ENCODE measurements around the gene HAUS2. TPM values are rescaled to one million over a fixed set of nuclear protein-coding genes. Genes with fewer than 3 reads are reported as not detected.
"Not testable (repeated sequence)": the region's sequence is repeated elsewhere in the genome, so short reads cannot be mapped to it uniquely, and the experiment has no call there.

Gene HAUS2
- polyA plus RNA-seq, 2 donors, result 6.7 to 8.1 TPM

DNA sequence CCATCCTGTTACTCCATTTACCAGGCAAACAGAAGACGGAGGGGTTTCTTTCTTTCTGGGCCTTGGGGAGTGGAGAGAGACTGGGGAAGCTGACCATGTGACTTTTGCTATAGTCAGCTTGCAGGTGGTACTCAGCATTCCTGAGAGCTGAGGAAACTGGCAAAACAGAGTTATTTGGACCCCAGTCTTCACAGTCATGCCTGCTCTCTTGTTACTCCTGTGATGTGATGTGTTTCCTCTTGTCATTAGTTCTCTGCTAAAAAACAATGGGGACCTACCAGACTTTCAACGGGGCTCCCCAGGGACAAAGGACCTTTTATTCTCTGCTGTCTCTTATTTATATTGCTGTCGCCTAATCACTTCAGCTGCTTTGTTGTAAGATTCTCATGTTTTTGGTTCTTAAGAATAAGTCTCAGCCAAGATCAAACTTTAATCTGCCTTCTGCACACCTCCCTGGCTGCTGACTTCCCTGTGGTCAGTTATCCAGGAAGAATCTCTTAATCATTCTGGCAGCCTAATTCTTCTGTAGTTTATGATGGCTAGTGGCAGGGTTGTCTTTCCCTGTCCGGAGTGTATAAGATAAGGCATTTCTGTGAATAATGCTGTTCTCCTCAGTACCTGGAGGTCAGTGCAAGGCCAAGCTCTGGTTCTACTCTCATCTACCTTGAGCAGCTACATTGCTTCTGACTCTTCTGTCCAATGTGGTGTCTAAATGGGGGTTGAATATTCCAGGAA lies 35.6 kb downstream of the HAUS2 start:
- peak overlapping the region in 1 of 2 donors; percentile 36 for H3K27ac ChIP-seq (ENCODE audit: low read depth in 2 of 2, low read length in 1 of 2)
- no peaks in the 10 kb centered on the region for H3K27me3 ChIP-seq (ENCODE audit: control insufficient read depth in 1 of 2, insufficient read depth in 2 of 2, low read length in 2 of 2)
- peaks cover 0 to 2% of the 10 kb centered on the region in 2 donors for H3K36me3 ChIP-seq (ENCODE audit: control insufficient read depth in 2 of 2, insufficient read depth in 2 of 2, low read length in 1 of 2)
- peaks cover 0 to 3% of the 10 kb centered on the region in 2 donors for H3K4me1 ChIP-seq (ENCODE audit: control insufficient read depth in 2 of 2, insufficient read depth in 2 of 2, low read length in 1 of 2)
- H3K9me3 ChIP-seq (ENCODE audit: control insufficient read depth in 2 of 2, insufficient read depth in 1 of 2, low read depth in 1 of 2, low read length in 1 of 2), result no peaks in the 10 kb centered on the region
- 41 to 59% methylated on average over 4 of the region's 4 CpGs for WGBS, 2 donors
- H3K4me3 ChIP-seq (ENCODE audit: low read depth in 1 of 2, low read length in 2 of 2), result peak overlapping the region in 1 of 2 donors; percentile 23

- H3K4me1 ChIP-seq (ENCODE audit: control insufficient read depth in 2 of 2, insufficient read depth in 2 of 2, low read length in 1 of 2), result no peaks in the 10 kb centered on the region
- no peak overlapping the region for H3K4me3 ChIP-seq (ENCODE audit: low read depth in 1 of 2, low read length in 2 of 2)
- H3K9me3 ChIP-seq (ENCODE audit: control insufficient read depth in 2 of 2, insufficient read depth in 1 of 2, low read depth in 1 of 2, low read length in 1 of 2), result no peaks in the 10 kb centered on the region
- peaks cover 0 to 5% of the 10 kb centered on the region in 2 donors for H3K36me3 ChIP-seq (ENCODE audit: control insufficient read depth in 2 of 2, insufficient read depth in 2 of 2, low read length in 1 of 2)
- WGBS, 2 donors, result 92% methylated on average over 5 of the region's 5 CpGs
- H3K27me3 ChIP-seq (ENCODE audit: control insufficient read depth in 1 of 2, insufficient read depth in 2 of 2, low read length in 2 of 2), result no peaks in the 10 kb centered on the region
- peak overlapping the region in 1 of 2 donors; percentile 16 for H3K27ac ChIP-seq (ENCODE audit: low read depth in 2 of 2, low read length in 1 of 2)
These were observed 42.1 kb downstream of the HAUS2 start for GRCh38 chr15:42590619-42591237.

GRCh38 chr15:42591238-42591934 lies 42.7 kb downstream of the HAUS2 start:
- 82 to 87% methylated on average over 10 of the region's 10 CpGs for WGBS, 2 donors
- Histone ChIP-seq H3K4me1 (ENCODE audit: control insufficient read depth in 2 of 2, insufficient read depth in 2 of 2, low read length in 1 of 2) (no peaks in the 10 kb centered on the region), H3K4me3 (ENCODE audit: low read depth in 1 of 2, low read length in 2 of 2) (no peak overlapping the region), H3K36me3 (ENCODE audit: control insufficient read depth in 2 of 2, insufficient read depth in 2 of 2, low read length in 1 of 2) (peaks cover 0 to 2% of the 10 kb centered on the region in 2 donors), H3K9me3 (ENCODE audit: control insufficient read depth in 2 of 2, insufficient read depth in 1 of 2, low read depth in 1 of 2, low read length in 1 of 2) (no peaks in the 10 kb centered on the region), H3K27ac (ENCODE audit: low read depth in 2 of 2, low read length in 1 of 2) (peak overlapping the region in 1 of 2 donors; percentile 7), H3K27me3 (ENCODE audit: control insufficient read depth in 1 of 2, insufficient read depth in 2 of 2, low read length in 2 of 2) (no peaks in the 10 kb centered on the region)

- H3K4me3 ChIP-seq (ENCODE audit: low read depth in 1 of 2, low read length in 2 of 2), result no peak overlapping the region
- peak overlapping the region; percentile 30 to 52 for H3K27ac ChIP-seq (ENCODE audit: low read depth in 2 of 2, low read length in 1 of 2)
These were observed 44.1 kb downstream of the HAUS2 start for GRCh38 chr15:42592716-42593115.

DNA sequence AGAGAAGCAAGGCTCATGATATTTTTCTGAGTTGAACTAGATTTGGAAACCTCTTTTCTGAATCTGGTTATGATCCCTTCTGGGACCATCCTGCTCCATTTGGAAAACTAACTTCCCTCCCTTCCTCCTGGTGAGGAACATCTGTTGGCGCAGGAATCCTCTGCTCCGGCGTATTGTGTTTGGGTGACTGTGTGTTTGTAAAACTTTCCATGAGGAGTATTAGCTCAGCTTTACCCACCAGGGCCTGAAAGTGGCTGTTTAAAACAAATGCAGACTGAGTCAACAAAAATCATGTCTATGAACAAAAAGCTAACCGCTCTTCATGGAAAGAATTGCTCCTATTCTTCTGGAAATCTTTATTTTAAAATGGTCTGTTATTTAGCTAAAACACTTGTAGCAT lies 44.5 kb downstream of the HAUS2 start:
- peaks cover 0 to 2% of the 10 kb centered on the region in 2 donors for H3K36me3 ChIP-seq (ENCODE audit: control insufficient read depth in 2 of 2, insufficient read depth in 2 of 2, low read length in 1 of 2)
- H3K4me1 ChIP-seq (ENCODE audit: control insufficient read depth in 2 of 2, insufficient read depth in 2 of 2, low read length in 1 of 2), result no peaks in the 10 kb centered on the region
- H3K4me3 ChIP-seq (ENCODE audit: low read depth in 1 of 2, low read length in 2 of 2), result no peak overlapping the region
- no peaks in the 10 kb centered on the region for H3K27me3 ChIP-seq (ENCODE audit: control insufficient read depth in 1 of 2, insufficient read depth in 2 of 2, low read length in 2 of 2)
- 64 to 72% methylated on average over 4 of the region's 4 CpGs for WGBS, 2 donors
- H3K9me3 ChIP-seq (ENCODE audit: control insufficient read depth in 2 of 2, insufficient read depth in 1 of 2, low read depth in 1 of 2, low read length in 1 of 2), result no peaks in the 10 kb centered on the region
- H3K27ac ChIP-seq (ENCODE audit: low read depth in 2 of 2, low read length in 1 of 2), result peak overlapping the region; percentile 30 to 52

More at GRCh38 chr15:42592716-42593115, 44.1 kb downstream of the HAUS2 start:
- WGBS, 2 donors, result 75 to 82% methylated on average over 3 of the region's 3 CpGs
- Histone ChIP-seq H3K9me3 (ENCODE audit: control insufficient read depth in 2 of 2, insufficient read depth in 1 of 2, low read depth in 1 of 2, low read length in 1 of 2) (no peaks in the 10 kb centered on the region), H3K36me3 (ENCODE audit: control insufficient read depth in 2 of 2, insufficient read depth in 2 of 2, low read length in 1 of 2) (peaks cover 0 to 2% of the 10 kb centered on the region in 2 donors), H3K27me3 (ENCODE audit: control insufficient read depth in 1 of 2, insufficient read depth in 2 of 2, low read length in 2 of 2) (no peaks in the 10 kb centered on the region), H3K4me1 (ENCODE audit: control insufficient read depth in 2 of 2, insufficient read depth in 2 of 2, low read length in 1 of 2) (no peaks in the 10 kb centered on the region)

- WGBS, 2 donors, result 68 to 82% methylated on average over 5 of the region's 5 CpGs
- no peaks in the 10 kb centered on the region for H3K27me3 ChIP-seq (ENCODE audit: control insufficient read depth in 1 of 2, insufficient read depth in 2 of 2, low read length in 2 of 2)
- peak overlapping the region; percentile 31 to 51 for H3K27ac ChIP-seq (ENCODE audit: low read depth in 2 of 2, low read length in 1 of 2)
- no peaks in the 10 kb centered on the region for H3K4me1 ChIP-seq (ENCODE audit: control insufficient read depth in 2 of 2, insufficient read depth in 2 of 2, low read length in 1 of 2)
- no peaks in the 10 kb centered on the region for H3K9me3 ChIP-seq (ENCODE audit: control insufficient read depth in 2 of 2, insufficient read depth in 1 of 2, low read depth in 1 of 2, low read length in 1 of 2)
- H3K4me3 ChIP-seq (ENCODE audit: low read depth in 1 of 2, low read length in 2 of 2), result no peak overlapping the region
- H3K36me3 ChIP-seq (ENCODE audit: control insufficient read depth in 2 of 2, insufficient read depth in 2 of 2, low read length in 1 of 2), result peaks cover 0 to 2% of the 10 kb centered on the region in 2 donors
These were observed 45.5 kb downstream of the HAUS2 start for GRCh38 chr15:42594095-42594494.

- WGBS, 2 donors, result 58 to 65% methylated on average over 4 of the region's 4 CpGs
- Histone ChIP-seq H3K27me3 (ENCODE audit: control insufficient read depth in 1 of 2, insufficient read depth in 2 of 2, low read length in 2 of 2) (no peaks in the 10 kb centered on the region), H3K4me3 (ENCODE audit: low read depth in 1 of 2, low read length in 2 of 2) (no peak overlapping the region), H3K9me3 (ENCODE audit: control insufficient read depth in 2 of 2, insufficient read depth in 1 of 2, low read depth in 1 of 2, low read length in 1 of 2) (no peaks in the 10 kb centered on the region), H3K4me1 (ENCODE audit: control insufficient read depth in 2 of 2, insufficient read depth in 2 of 2, low read length in 1 of 2) (no peaks in the 10 kb centered on the region), H3K36me3 (ENCODE audit: control insufficient read depth in 2 of 2, insufficient read depth in 2 of 2, low read length in 1 of 2) (peaks cover 0 to 1% of the 10 kb centered on the region in 2 donors), H3K27ac (ENCODE audit: low read depth in 2 of 2, low read length in 1 of 2) (no peak overlapping the region)
These were observed 47.1 kb downstream of the HAUS2 start for GRCh38 chr15:42595626-42596240.

- not testable (repeated sequence) for H3K9me3 ChIP-seq (ENCODE audit: control insufficient read depth in 2 of 2, insufficient read depth in 1 of 2, low read depth in 1 of 2, low read length in 1 of 2); H3K4me3 ChIP-seq (ENCODE audit: low read depth in 1 of 2, low read length in 2 of 2); H3K27ac ChIP-seq (ENCODE audit: low read depth in 2 of 2, low read length in 1 of 2); H3K36me3 ChIP-seq (ENCODE audit: control insufficient read depth in 2 of 2, insufficient read depth in 2 of 2, low read length in 1 of 2); H3K27me3 ChIP-seq (ENCODE audit: control insufficient read depth in 1 of 2, insufficient read depth in 2 of 2, low read length in 2 of 2); H3K4me1 ChIP-seq (ENCODE audit: control insufficient read depth in 2 of 2, insufficient read depth in 2 of 2, low read length in 1 of 2)
- WGBS, 2 donors, result 94 to 98% methylated on average over 29 to 30 of the region's 30 CpGs
These were observed 52.7 kb downstream of the HAUS2 start for GRCh38 chr15:42601316-42601715.

- no peak overlapping the region for H3K4me3 ChIP-seq (ENCODE audit: low read depth in 1 of 2, low read length in 2 of 2)
- 87% methylated on average over 3 of the region's 3 CpGs for WGBS, 2 donors
- H3K36me3 ChIP-seq (ENCODE audit: control insufficient read depth in 2 of 2, insufficient read depth in 2 of 2, low read length in 1 of 2), result no peaks in the 10 kb centered on the region
- no peaks in the 10 kb centered on the region for H3K27me3 ChIP-seq (ENCODE audit: control insufficient read depth in 1 of 2, insufficient read depth in 2 of 2, low read length in 2 of 2)
- no peaks in the 10 kb centered on the region for H3K9me3 ChIP-seq (ENCODE audit: control insufficient read depth in 2 of 2, insufficient read depth in 1 of 2, low read depth in 1 of 2, low read length in 1 of 2)
- H3K4me1 ChIP-seq (ENCODE audit: control insufficient read depth in 2 of 2, insufficient read depth in 2 of 2, low read length in 1 of 2), result no peaks in the 10 kb centered on the region
- H3K27ac ChIP-seq (ENCODE audit: low read depth in 2 of 2, low read length in 1 of 2), result no peak overlapping the region
These were observed 53.9 kb downstream of the HAUS2 start for GRCh38 chr15:42602501-42602900.

Measured in esophagus (tissue), 2 donors.